GM20431 (cell line): ENCODE measurements around the gene C15orf40.

ENCODE experiments used
- in situ Hi-C: fragments of 300-500 bp; cut with MseI, MboI; formaldehyde crosslinking; loops from one replicate; pipeline ENCODE4 v1.15.0; 2020; ENCODE audit warnings: low sequenced_read_pairs; ENCODE audit not compliant: unreplicated experiment

Gene C15orf40

GRCh38 chr15:82995938-82996337, 15.5 kb downstream of the C15orf40 start:
- in situ Hi-C loops: loop anchor here (25.0 kb wide), 1 partner anchor 459 kb away; the partner anchor contains the start of gene RPS17

DNA sequence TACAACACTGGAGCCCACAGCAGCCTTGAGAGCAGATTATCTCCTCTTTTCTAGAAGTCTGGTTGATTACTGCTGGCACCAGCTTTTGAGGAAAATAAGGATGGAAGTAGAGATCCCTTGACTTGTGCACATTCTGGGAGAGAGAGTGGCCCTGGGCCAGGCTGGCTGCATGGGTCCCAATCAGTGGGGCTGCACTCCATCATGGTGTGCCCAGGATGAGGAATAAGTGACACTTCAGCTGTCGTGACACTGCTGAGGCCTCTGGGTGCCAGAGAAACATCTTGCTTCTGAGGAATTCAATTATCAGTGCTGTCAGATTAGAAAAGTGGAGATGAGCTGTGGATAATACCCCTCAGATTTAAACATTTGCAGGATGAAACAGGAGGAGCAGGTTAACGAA, 16.4 kb downstream of the C15orf40 start:
- in situ Hi-C loops: loop anchor here (25.0 kb wide), 1 partner anchor 458 kb away; the partner anchor contains the start of gene RPS17

DNA sequence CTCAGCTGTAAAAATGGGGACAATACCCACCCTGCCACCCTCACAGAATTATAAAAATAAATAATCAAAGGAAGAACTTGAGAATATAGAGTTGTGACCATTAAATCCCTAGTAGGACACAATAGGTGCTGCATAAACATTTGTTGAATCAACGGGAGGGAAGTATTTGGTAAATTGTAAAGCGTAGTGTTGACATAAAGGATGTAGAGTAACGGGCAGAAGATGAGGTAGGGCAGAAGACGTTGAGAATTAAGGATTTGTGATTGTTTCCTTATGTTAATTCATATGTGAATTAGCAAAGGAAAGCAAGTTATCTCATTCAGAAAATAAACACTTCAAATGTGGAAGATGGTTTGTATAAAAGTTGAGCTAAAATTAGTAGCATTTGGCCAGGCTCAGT, 18.3 kb downstream of the C15orf40 start:
- in situ Hi-C loops: loop anchor here (25.0 kb wide), 1 partner anchor 456 kb away; the partner anchor contains the start of gene RPS17

GRCh38 chr15:82992436-82992998, 18.9 kb downstream of the C15orf40 start:
- in situ Hi-C loops: loop anchor here (25.0 kb wide), 1 partner anchor 455 kb away; the partner anchor contains the start of gene RPS17

GRCh38 chr15:82986442-82986780, 25.0 kb downstream of the C15orf40 start:
- in situ Hi-C loops: loop anchor here (25.0 kb wide), 1 partner anchor 449 kb away; the partner anchor contains the start of gene RPS17

- in situ Hi-C loops: loop anchor here (25.0 kb wide), 1 partner anchor 449 kb away; the partner anchor contains the start of gene RPS17
These were observed 25.6 kb downstream of the C15orf40 start, which contains the start of gene RAMAC for GRCh38 chr15:82985688-82986441. Gene RAMAC (plus strand): TSS chr15:82986210. CDS start chr15:82989019, 2,809 bp downstream.

GRCh38 chr15:82980981-82981380, 30.5 kb downstream of the C15orf40 start:
- in situ Hi-C loops: loop anchor here (25.0 kb wide), 1 partner anchor 444 kb away; the partner anchor contains the start of gene RPS17

GRCh38 chr15:82979726-82980125, 31.7 kb downstream of the C15orf40 start:
- in situ Hi-C loops: loop anchor here (25.0 kb wide), 1 partner anchor 442 kb away; the partner anchor contains the start of gene RPS17

GRCh38 chr15:82978438-82978837, 33.0 kb downstream of the C15orf40 start:
- in situ Hi-C loops: loop anchor here (25.0 kb wide), 1 partner anchor 441 kb away; the partner anchor contains the start of gene RPS17

GRCh38 chr15:82977076-82977475, 34.4 kb downstream of the C15orf40 start:
- in situ Hi-C loops: loop anchor here (25.0 kb wide), 1 partner anchor 440 kb away; the partner anchor contains the start of gene RPS17

DNA sequence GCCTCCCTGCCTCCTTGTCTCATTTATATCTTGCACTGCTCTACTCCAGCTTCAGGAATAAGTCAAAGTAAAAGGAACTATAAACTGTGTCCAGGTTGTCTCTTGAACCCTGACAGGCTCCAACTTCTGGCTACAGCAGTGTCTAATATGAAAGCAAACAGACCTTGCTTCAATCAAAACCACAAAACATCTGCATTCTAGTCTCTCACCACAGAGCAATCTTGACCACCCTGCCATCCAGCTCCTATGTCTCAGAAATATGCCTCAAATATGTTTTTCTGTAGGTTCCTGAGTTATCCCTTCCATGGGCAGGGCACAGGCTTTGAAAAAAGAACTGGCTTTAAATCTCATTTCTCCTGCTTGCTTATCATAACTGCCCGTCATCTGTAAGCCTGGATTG, 38.4 kb downstream of the C15orf40 start:
- in situ Hi-C loops: no loop called here

DNA sequence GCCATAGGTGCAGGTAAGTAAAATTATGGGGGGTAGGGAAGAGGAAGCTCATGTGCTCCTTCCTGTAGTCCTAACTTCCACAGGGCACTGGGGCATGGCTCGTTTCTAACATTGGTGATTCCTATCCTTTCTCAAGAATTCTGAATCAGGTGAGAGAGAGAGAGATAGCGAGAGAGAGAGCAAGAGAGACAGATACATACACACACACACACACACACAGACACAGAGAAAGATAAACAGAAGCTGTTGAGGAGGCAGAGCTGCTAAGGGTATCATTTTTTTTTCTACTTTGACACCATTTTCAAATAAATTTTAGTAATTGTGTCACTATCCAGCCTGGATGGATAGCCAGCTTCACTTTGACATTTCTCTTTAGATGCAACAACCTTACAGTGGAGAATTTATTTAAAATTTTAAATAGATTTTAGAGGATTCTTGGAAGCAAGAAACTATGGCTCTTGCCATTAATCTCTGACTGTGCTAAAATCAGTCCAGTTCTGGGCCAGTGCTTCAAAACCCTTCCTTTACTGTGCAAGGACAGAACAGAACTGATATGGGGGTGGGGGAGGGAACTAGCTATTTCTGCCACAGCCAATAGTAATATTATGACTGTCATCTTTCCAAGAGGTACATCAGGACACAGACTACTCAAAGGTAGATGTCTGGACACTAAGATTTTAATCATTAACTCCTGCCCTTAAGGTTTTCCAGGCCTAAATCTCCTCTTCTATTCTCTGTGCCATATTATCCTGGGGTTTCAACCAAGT, 40.0 kb downstream of the C15orf40 start:
- in situ Hi-C loops: no loop called here

DNA sequence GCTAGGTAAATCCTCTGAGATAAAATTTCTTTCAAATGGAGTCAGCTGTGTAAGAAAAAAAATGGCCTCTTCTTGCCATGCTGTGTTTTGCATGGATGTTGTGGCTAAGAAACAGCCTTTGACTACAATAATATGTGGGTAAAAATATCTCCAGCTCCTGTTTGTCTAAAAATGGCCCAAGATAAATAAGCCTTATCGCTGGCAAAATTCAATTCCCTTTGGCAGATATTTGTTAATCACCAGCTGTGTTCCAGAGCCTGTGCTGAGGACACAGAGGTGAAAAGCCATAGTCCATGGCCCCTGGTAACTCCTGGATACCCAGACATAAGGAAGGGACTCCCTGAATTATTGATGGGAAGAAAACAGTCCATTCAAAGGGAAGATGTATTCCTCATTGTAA, 40.7 kb downstream of the C15orf40 start:
- in situ Hi-C loops: no loop called here

- in situ Hi-C loops: no loop called here
These were observed 41.3 kb downstream of the C15orf40 start for GRCh38 chr15:82970078-82970686.

GRCh38 chr15:82969353-82969752, 42.1 kb downstream of the C15orf40 start:
- in situ Hi-C loops: no loop called here

- in situ Hi-C loops: no loop called here
These were observed 43.4 kb downstream of the C15orf40 start for GRCh38 chr15:82968066-82968465.

DNA sequence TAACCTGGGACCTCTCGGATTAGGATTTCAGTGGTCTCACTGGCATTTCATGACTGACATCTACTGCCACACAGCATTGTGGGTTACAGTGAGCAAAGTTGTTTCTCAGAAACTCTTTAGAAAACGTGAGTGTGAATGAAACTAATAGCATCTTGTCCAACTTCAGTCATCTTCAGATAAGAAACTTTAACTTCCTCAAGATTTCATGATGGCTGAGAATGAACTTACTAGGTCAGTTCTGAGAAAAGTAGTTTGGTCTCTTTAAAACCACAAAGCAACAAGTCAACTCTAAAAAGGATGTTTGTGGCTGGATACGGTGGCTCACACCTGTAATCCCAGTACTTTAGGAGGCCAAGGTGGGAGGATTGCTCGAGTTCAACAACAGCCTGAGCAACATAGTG, 44.8 kb downstream of the C15orf40 start:
- in situ Hi-C loops: no loop called here

- in situ Hi-C loops: no loop called here
These were observed 46.5 kb downstream of the C15orf40 start for GRCh38 chr15:82964890-82965289.

DNA sequence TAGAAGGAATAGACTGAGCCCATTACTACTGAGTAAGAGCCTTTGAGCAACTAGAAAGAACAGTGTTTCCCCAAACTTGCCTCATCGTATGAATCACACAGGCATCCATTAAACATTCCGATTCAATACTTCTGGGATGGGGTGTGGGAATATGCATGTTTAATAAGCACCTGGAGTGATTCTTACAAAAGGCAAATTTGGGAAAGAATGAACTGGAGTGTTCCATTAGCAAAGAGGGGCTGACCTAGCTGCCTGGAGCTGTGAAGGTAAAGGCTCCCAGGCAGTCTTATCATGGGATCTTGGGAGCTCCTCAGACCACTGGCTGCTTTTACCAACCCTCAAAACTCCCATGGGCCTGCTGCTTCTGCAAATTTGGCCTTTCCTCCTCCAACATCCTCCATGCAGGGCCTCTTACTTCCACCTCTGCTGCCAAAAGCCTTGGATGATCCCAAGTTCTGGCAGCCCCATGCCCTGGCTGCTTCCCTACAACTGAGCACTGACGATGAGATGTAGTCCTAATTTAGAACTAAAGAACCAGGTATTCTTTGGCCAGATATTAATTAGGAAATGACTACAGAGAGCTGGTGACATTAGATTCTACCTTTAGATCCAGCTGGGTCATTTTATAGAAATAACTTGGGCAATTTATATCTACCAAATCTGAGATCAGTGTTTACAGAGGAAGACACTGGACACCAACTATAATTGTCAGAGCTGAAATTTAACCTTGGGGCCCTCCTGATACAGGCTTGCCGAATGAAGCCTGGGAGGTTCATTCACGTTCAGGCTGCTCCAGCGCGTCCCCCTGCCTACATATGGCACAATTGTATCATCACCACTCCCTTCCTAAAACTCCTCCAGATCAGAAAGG, 47.7 kb downstream of the C15orf40 start:
- in situ Hi-C loops: no loop called here
